Spleen (tissue), 7 donors: Measurements from ENCODE around the gene FERMT2.

ENCODE experiments used
- CTCF ChIP-seq, 11 experiments: fragments of 200-600 bp in 7 of 11; fragments of 450-650 bp in 4 of 11; sonication (generic) in 4 of 11; IDR thresholded peaks in 8 of 11; conservative IDR thresholded peaks in 3 of 11; 1 replicate in 7 of 11; 2 replicates in 4 of 11; pipeline versions ENCODE4 v1.4.0 to v1.8.0; 2016 to 2021; ENCODE audit warnings: antibody characterized with exemption in 11 of 11, inconsistent platforms in 4 of 11, mild to moderate bottlenecking in 1 of 11
- POLR2A ChIP-seq, 3 donors: fragments of 450-650 bp; IDR thresholded peaks; one replicate each; pipeline ENCODE4 v1.5.1; 2017; ENCODE audit warnings: antibody characterized with exemption in 3 of 3, mild to moderate bottlenecking in 1 of 3
- donor health status: DM: no; HTN: no; CAD: no; lungs with moderate emphysema.
- donor health status: DM: no; HTN: no; CAD: no.
- donor health status: DM: no; HTN: no; CAD: no.

- peak in 1 of 11 experiments; percentile 5 for TF ChIP-seq CTCF (IDR thresholded peaks at IDR 0.05 in 8 of 11, conservative IDR thresholded peaks at IDR 0.05 in 3 of 11)
- TF ChIP-seq POLR2A (IDR thresholded peaks at IDR 0.05) = no peak
Observed at GRCh38 chr14:52949711-52950409, 990 bp downstream of the FERMT2 start.
